ENCODE measurements around the gene ZP2.

Gene ZP2

DNA sequence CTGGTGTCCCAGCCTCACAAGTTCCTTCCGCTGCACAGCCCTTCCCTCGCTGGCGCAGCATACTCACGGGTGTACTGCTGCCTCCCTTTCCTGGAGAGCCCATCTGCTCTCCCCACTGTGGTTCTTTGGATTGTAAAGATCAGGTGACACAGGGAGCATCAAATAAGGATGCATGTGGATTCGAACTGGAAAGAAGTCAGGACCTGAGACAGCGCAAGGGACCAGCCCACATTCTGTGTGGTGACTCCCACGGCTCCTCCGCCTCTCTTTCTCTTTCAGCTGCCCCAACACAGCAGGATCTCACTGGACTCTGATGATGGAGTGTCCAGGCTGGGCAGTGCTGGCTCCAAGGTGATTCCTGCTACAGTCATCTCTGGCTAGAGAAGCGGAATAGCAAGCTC is 44.8 kb downstream of the ZP2 start:
- H3K14ac ChIP-seq (ENCODE audit: low read length): no peak overlapping the region
- no peak overlapping the region for H2BK12ac ChIP-seq (ENCODE audit: low read length)
- no peak overlapping the region for H3K9ac ChIP-seq (ENCODE audit: low read depth, low read length, poor library complexity)
- WGBS, 2 donors (ENCODE audit: extremely low coverage in 2 of 2, insufficient read length in 2 of 2, insufficient replicate concordance in 1 of 2): no CpG with 5 or more reads among the region's 9 CpGs
- no peak overlapping the region for H3K23ac ChIP-seq (ENCODE audit: low read depth, low read length, poor library complexity)
- no peak overlapping the region for H2BK15ac ChIP-seq (ENCODE audit: low read length)
- no peak overlapping the region for H3K27ac ChIP-seq (replicated peaks; ENCODE audit: low read length)
- H4K91ac ChIP-seq (ENCODE audit: low read depth, low read length, poor library complexity): no peak overlapping the region
- no peak overlapping the region for H2BK120ac ChIP-seq (ENCODE audit: low read depth, low read length)
- H4K8ac ChIP-seq (ENCODE audit: low read depth, low read length): no peak overlapping the region
- H2AFZ ChIP-seq (ENCODE audit: low read length): no peak overlapping the region
- H3K4me3 ChIP-seq (ENCODE audit: low read length in 2 of 2): no peak overlapping the region
- no peaks in the 10 kb centered on the region for H3K79me1 ChIP-seq (ENCODE audit: low read depth, low read length)
- peaks cover 10 to 64% of the 10 kb centered on the region in 2 donors for H3K36me3 ChIP-seq (replicated peaks in 1 of 2; ENCODE audit: control insufficient read depth in 2 of 2, insufficient read depth in 2 of 2, low read length in 2 of 2)
- no peaks in the 10 kb centered on the region for H3K9me3 ChIP-seq (replicated peaks in 1 of 2; ENCODE audit: control insufficient read depth in 2 of 2, insufficient read depth in 1 of 2, low read depth in 1 of 2, low read length in 2 of 2)
- no peak overlapping the region for H2AK5ac ChIP-seq (ENCODE audit: low read depth, low read length)
- DNase-seq (ENCODE audit: low spot score): no peak
- H3K4me2 ChIP-seq (ENCODE audit: insufficient read depth, low read length, poor library complexity, severe bottlenecking): no peak overlapping the region
- H3K18ac ChIP-seq (ENCODE audit: low read length): no peak overlapping the region
- no peak overlapping the region for H2BK5ac ChIP-seq (ENCODE audit: low read length)
- H3K4me1 ChIP-seq (ENCODE audit: control insufficient read depth in 2 of 2, insufficient read depth in 1 of 2, low read depth in 1 of 2, low read length in 2 of 2): no peaks in the 10 kb centered on the region
- H3K27me3 ChIP-seq (ENCODE audit: control insufficient read depth in 3 of 3, insufficient read depth in 3 of 3, low read depth in 1 of 3, low read length in 3 of 3): no peaks in the 10 kb centered on the region
- H3K4ac ChIP-seq (ENCODE audit: low read length): no peak overlapping the region

DNA sequence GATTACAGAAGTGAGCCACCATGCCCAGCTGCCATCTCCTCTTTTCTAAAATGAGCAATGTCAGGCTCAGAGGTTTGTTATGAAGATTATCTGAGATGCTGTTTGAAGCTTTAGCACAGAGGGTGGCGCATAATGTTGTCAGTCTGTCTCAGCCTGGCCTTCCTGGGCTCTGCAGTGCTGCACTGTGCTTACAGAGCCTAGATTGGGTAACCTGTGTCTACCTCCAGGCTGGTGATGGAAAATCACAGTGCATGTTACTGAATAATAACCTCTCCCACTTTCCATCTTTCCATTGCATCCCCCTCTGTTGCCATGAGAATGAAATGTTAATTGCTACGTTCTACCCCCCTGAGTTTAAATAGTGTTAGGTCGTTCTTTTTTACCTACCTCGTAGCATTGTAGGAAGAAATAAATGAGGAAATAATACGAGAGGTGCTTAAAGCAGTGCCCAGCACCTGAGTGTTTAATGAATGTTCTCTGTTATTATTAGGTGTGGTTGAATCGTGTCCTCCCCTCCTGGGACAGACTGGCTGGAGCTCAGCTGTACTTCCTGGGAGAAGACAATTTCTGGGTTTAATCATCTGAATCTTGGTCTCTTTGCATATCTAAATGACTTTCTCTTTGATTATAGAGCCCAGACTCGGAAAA is 46.7 kb downstream of the ZP2 start:
- no peak overlapping the region for H2AK5ac ChIP-seq (ENCODE audit: low read depth, low read length)
- H2BK15ac ChIP-seq (ENCODE audit: low read length): no peak overlapping the region
- no peaks in the 10 kb centered on the region for H3K9me3 ChIP-seq (replicated peaks in 1 of 2; ENCODE audit: control insufficient read depth in 2 of 2, insufficient read depth in 1 of 2, low read depth in 1 of 2, low read length in 2 of 2)
- H4K91ac ChIP-seq (ENCODE audit: low read depth, low read length, poor library complexity): no peak overlapping the region
- no peak overlapping the region for H3K27ac ChIP-seq (replicated peaks; ENCODE audit: low read length)
- H2AFZ ChIP-seq (ENCODE audit: low read length): no peak overlapping the region
- H3K4ac ChIP-seq (ENCODE audit: low read length): no peak overlapping the region
- no peaks in the 10 kb centered on the region for H3K27me3 ChIP-seq (ENCODE audit: control insufficient read depth in 3 of 3, insufficient read depth in 3 of 3, low read depth in 1 of 3, low read length in 3 of 3)
- H3K79me1 ChIP-seq (ENCODE audit: low read depth, low read length): no peaks in the 10 kb centered on the region
- H2BK12ac ChIP-seq (ENCODE audit: low read length): no peak overlapping the region
- no peak overlapping the region for H3K4me3 ChIP-seq (ENCODE audit: low read length in 2 of 2)
- no peak for DNase-seq (ENCODE audit: low spot score)
- no peak overlapping the region for H4K8ac ChIP-seq (ENCODE audit: low read depth, low read length)
- H3K23ac ChIP-seq (ENCODE audit: low read depth, low read length, poor library complexity): no peak overlapping the region
- H3K9ac ChIP-seq (ENCODE audit: low read depth, low read length, poor library complexity): no peak overlapping the region
- H3K18ac ChIP-seq (ENCODE audit: low read length): no peak overlapping the region
- H3K14ac ChIP-seq (ENCODE audit: low read length): no peak overlapping the region
- WGBS, 2 donors (ENCODE audit: extremely low coverage in 2 of 2, insufficient read length in 2 of 2, insufficient replicate concordance in 1 of 2): no CpG with 5 or more reads among the region's 7 CpGs
- no peak overlapping the region for H3K4me2 ChIP-seq (ENCODE audit: insufficient read depth, low read length, poor library complexity, severe bottlenecking)
- H3K4me1 ChIP-seq (ENCODE audit: control insufficient read depth in 2 of 2, insufficient read depth in 1 of 2, low read depth in 1 of 2, low read length in 2 of 2): peaks cover under 1 to 2% of the 10 kb centered on the region in 2 donors
- no peak overlapping the region for H2BK120ac ChIP-seq (ENCODE audit: low read depth, low read length)
- H2BK5ac ChIP-seq (ENCODE audit: low read length): no peak overlapping the region
- peaks cover 8 to 60% of the 10 kb centered on the region in 2 donors for H3K36me3 ChIP-seq (replicated peaks in 1 of 2; ENCODE audit: control insufficient read depth in 2 of 2, insufficient read depth in 2 of 2, low read length in 2 of 2)

- H3K79me1 ChIP-seq (ENCODE audit: low read depth, low read length): no peaks in the 10 kb centered on the region
- H3K18ac ChIP-seq (ENCODE audit: low read length): no peak overlapping the region
- H3K4ac ChIP-seq (ENCODE audit: low read length): no peak overlapping the region
- no CpG with 5 or more reads among the region's 4 CpGs for WGBS, 2 donors (ENCODE audit: extremely low coverage in 2 of 2, insufficient read length in 2 of 2, insufficient replicate concordance in 1 of 2)
- H2AK5ac ChIP-seq (ENCODE audit: low read depth, low read length): no peak overlapping the region
- peaks cover 8 to 57% of the 10 kb centered on the region in 2 donors for H3K36me3 ChIP-seq (replicated peaks in 1 of 2; ENCODE audit: control insufficient read depth in 2 of 2, insufficient read depth in 2 of 2, low read length in 2 of 2)
- H4K8ac ChIP-seq (ENCODE audit: low read depth, low read length): no peak overlapping the region
- no peak overlapping the region for H2BK5ac ChIP-seq (ENCODE audit: low read length)
- H3K9me3 ChIP-seq (replicated peaks in 1 of 2; ENCODE audit: control insufficient read depth in 2 of 2, insufficient read depth in 1 of 2, low read depth in 1 of 2, low read length in 2 of 2): no peaks in the 10 kb centered on the region
- no peak for DNase-seq (ENCODE audit: low spot score)
- H4K91ac ChIP-seq (ENCODE audit: low read depth, low read length, poor library complexity): no peak overlapping the region
- no peak overlapping the region for H2BK12ac ChIP-seq (ENCODE audit: low read length)
- H3K27ac ChIP-seq (replicated peaks; ENCODE audit: low read length): no peak overlapping the region
- H2AFZ ChIP-seq (ENCODE audit: low read length): no peak overlapping the region
- H3K4me1 ChIP-seq (ENCODE audit: control insufficient read depth in 2 of 2, insufficient read depth in 1 of 2, low read depth in 1 of 2, low read length in 2 of 2): peaks cover 2 to 3% of the 10 kb centered on the region in 2 donors
- H2BK15ac ChIP-seq (ENCODE audit: low read length): no peak overlapping the region
- no peak overlapping the region for H3K4me3 ChIP-seq (ENCODE audit: low read length in 2 of 2)
- no peaks in the 10 kb centered on the region for H3K27me3 ChIP-seq (ENCODE audit: control insufficient read depth in 3 of 3, insufficient read depth in 3 of 3, low read depth in 1 of 3, low read length in 3 of 3)
- H3K14ac ChIP-seq (ENCODE audit: low read length): no peak overlapping the region
- H3K9ac ChIP-seq (ENCODE audit: low read depth, low read length, poor library complexity): no peak overlapping the region
- no peak overlapping the region for H3K23ac ChIP-seq (ENCODE audit: low read depth, low read length, poor library complexity)
- H3K4me2 ChIP-seq (ENCODE audit: insufficient read depth, low read length, poor library complexity, severe bottlenecking): no peak overlapping the region
- H2BK120ac ChIP-seq (ENCODE audit: low read depth, low read length): no peak overlapping the region
These were observed 47.8 kb downstream of the ZP2 start for GRCh38 chr16:21163576-21163975.

GRCh38 chr16:21162661-21163151 is 48.7 kb downstream of the ZP2 start:
- Histone ChIP-seq H2BK120ac (ENCODE audit: low read depth, low read length) (no peak overlapping the region), H2BK15ac (ENCODE audit: low read length) (no peak overlapping the region), H2BK5ac (ENCODE audit: low read length) (no peak overlapping the region), H3K14ac (ENCODE audit: low read length) (no peak overlapping the region), H3K36me3 (replicated peaks in 1 of 2; ENCODE audit: control insufficient read depth in 2 of 2, insufficient read depth in 2 of 2, low read length in 2 of 2) (peaks cover 8 to 57% of the 10 kb centered on the region in 2 donors), H2AFZ (ENCODE audit: low read length) (no peak overlapping the region), H3K4ac (ENCODE audit: low read length) (no peak overlapping the region), H3K79me1 (ENCODE audit: low read depth, low read length) (no peaks in the 10 kb centered on the region), H4K8ac (ENCODE audit: low read depth, low read length) (no peak overlapping the region), H3K9ac (ENCODE audit: low read depth, low read length, poor library complexity) (no peak overlapping the region), H3K9me3 (replicated peaks in 1 of 2; ENCODE audit: control insufficient read depth in 2 of 2, insufficient read depth in 1 of 2, low read depth in 1 of 2, low read length in 2 of 2) (no peaks in the 10 kb centered on the region), H3K18ac (ENCODE audit: low read length) (no peak overlapping the region), H2AK5ac (ENCODE audit: low read depth, low read length) (no peak overlapping the region), H3K27ac (replicated peaks; ENCODE audit: low read length) (no peak overlapping the region), H3K27me3 (ENCODE audit: control insufficient read depth in 3 of 3, insufficient read depth in 3 of 3, low read depth in 1 of 3, low read length in 3 of 3) (no peaks in the 10 kb centered on the region), H3K4me1 (ENCODE audit: control insufficient read depth in 2 of 2, insufficient read depth in 1 of 2, low read depth in 1 of 2, low read length in 2 of 2) (peaks cover 2 to 6% of the 10 kb centered on the region in 2 donors), H2BK12ac (ENCODE audit: low read length) (no peak overlapping the region), H3K23ac (ENCODE audit: low read depth, low read length, poor library complexity) (no peak overlapping the region), H3K4me2 (ENCODE audit: insufficient read depth, low read length, poor library complexity, severe bottlenecking) (no peak overlapping the region), H4K91ac (ENCODE audit: low read depth, low read length, poor library complexity) (no peak overlapping the region), H3K4me3 (ENCODE audit: low read length in 2 of 2) (no peak overlapping the region)
- no CpG with 5 or more reads among the region's 7 CpGs for WGBS, 2 donors (ENCODE audit: extremely low coverage in 2 of 2, insufficient read length in 2 of 2, insufficient replicate concordance in 1 of 2)
- DNase-seq (ENCODE audit: low spot score): no peak

Measured in neuronal stem cell (in vitro differentiated cells).